ENCODE results near the gene NHSL1. TPM values are rescaled to one million over a fixed set of nuclear protein-coding genes. Genes with fewer than 3 reads are reported as not detected.

NHSL1 gene
- total and polyA plus RNA-seq, 2 of the 8 experiments (the other 6 are each of a cell fraction or from before 2014, with no cell fraction given), result 7.2 to 32.4 TPM

DNA sequence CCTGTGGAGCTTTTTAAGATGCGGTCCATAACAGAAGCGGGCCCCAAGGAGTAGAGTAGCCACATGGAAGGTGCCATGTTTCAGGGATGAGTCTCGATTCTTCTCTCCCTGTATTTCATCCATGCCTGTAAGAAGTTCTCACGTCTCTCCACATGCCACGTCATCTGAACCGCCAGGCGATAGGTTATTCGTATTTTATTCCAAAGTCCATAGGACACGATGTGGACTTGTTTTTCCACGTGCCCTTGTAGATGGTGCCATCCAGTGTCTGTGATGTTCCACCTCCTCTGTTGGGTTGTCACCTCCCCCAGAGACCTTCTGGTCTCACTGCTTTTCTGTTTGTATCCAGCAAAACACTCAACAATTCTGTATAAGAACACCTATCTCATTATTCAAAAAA lies 77.7 kb downstream of the NHSL1 start:
- Histone ChIP-seq H4K8ac (ENCODE audit: extremely low read depth, insufficient read depth, low read length) (no peak overlapping the region), H2BK15ac (ENCODE audit: low read length) (no peak overlapping the region), H3K4ac (replicated peaks; ENCODE audit: insufficient read length, low read depth, low read length) (no peak overlapping the region), H2BK5ac (ENCODE audit: low read depth, low read length) (no peak overlapping the region), H3K4me3 (ENCODE audit: extremely low read depth in 1 of 4, insufficient read depth in 2 of 4, low read depth in 3 of 4, low read length in 4 of 4) (no peak overlapping the region), H3K27me3 (replicated peaks in 1 of 4; ENCODE audit: control insufficient read depth in 3 of 4, extremely low read depth in 1 of 4, insufficient read depth in 3 of 4, low read length in 3 of 4) (no peaks in the 10 kb centered on the region), H2AK5ac (ENCODE audit: low read depth, low read length) (no peak overlapping the region), H3K4me2 (ENCODE audit: insufficient read depth in 1 of 2, low read depth in 2 of 2, low read length in 2 of 2) (no peak overlapping the region), H4K20me1 (replicated peaks in 1 of 2; ENCODE audit: control insufficient read depth in 1 of 2, insufficient read depth in 2 of 2, low read length in 2 of 2) (no peaks in the 10 kb centered on the region), H4K91ac (replicated peaks; ENCODE audit: insufficient read length, low read length) (no peak overlapping the region), H3K27ac (ENCODE audit: low read depth, low read length) (no peak overlapping the region), H3K79me2 (ENCODE audit: control insufficient read depth in 1 of 2, insufficient read depth in 2 of 2, low read length in 2 of 2) (no peaks in the 10 kb centered on the region), H3K36me3 (ENCODE audit: control insufficient read depth in 2 of 4, insufficient read depth in 4 of 4, low read length in 3 of 4) (peaks cover 0 to 15% (median 7%) of the 10 kb centered on the region in 4 experiments; a peak in 4 of 8 replicates), H3K18ac (ENCODE audit: extremely low read depth, low read length) (no peak overlapping the region), H3K79me1 (ENCODE audit: low read depth, low read length) (no peaks in the 10 kb centered on the region; the same call in 1 of the 2 replicates), H2AFZ (ENCODE audit: low read length) (no peak overlapping the region), H3K9me3 (ENCODE audit: insufficient read depth in 2 of 2, low read depth in 1 of 2, low read length in 1 of 2) (no peaks in the 10 kb centered on the region), H3K23me2 (ENCODE audit: low read depth, low read length) (no peaks in the 10 kb centered on the region), H3K23ac (ENCODE audit: insufficient read length) (no peak overlapping the region), H2BK12ac (ENCODE audit: low read depth, low read length) (no peak overlapping the region), H3K4me1 (replicated peaks in 1 of 4; ENCODE audit: control insufficient read depth in 3 of 4, insufficient read depth in 4 of 4, low read length in 3 of 4) (no peaks in the 10 kb centered on the region), H3K9ac (replicated peaks in 1 of 4; ENCODE audit: extremely low read depth in 1 of 4, low read depth in 3 of 4, low read length in 3 of 4) (no peak overlapping the region), H4K5ac (ENCODE audit: insufficient read length, low read depth, low read length) (no peak overlapping the region), H2BK20ac (ENCODE audit: low read length) (no peak overlapping the region), H2BK120ac (replicated peaks; ENCODE audit: low read depth, low read length) (no peak overlapping the region), H3K14ac (ENCODE audit: insufficient read length) (no peak overlapping the region), H3K56ac (replicated peaks; ENCODE audit: insufficient read length, low read depth, low read length) (no peak overlapping the region)
- FAIRE-seq (no peak), DNase-seq (ENCODE audit: low read depth in 1 of 2, low spot score in 2 of 2) (no peak)
- ChIA-PET POLR2A (ENCODE audit: partially characterized antibody) (interaction anchor here (1.1 kb wide), 1 partner anchor 14 kb away, joined by 6 read pairs; no protein-coding TSS in a partner anchor), CTCF (ENCODE audit: partially characterized antibody) (no interaction called here)
- 93% methylated on average over 10 of the region's 10 CpGs; no CpG with 5 or more reads in 1 of the 2 experiments for WGBS, 2 experiments (ENCODE audit: extremely low coverage in 1 of 2, insufficient coverage in 1 of 2, insufficient read length in 1 of 2, insufficient replicate concordance in 2 of 2, low coverage in 1 of 2, low lambda C conversion rate in 2 of 2, missing lambda C conversion rate in 1 of 2)
- TF ChIP-seq CHD1 (IDR thresholded peaks at IDR 0.05; ENCODE audit: low read depth, low read length), result no peak
- TF ChIP-seq, protein P1, sequence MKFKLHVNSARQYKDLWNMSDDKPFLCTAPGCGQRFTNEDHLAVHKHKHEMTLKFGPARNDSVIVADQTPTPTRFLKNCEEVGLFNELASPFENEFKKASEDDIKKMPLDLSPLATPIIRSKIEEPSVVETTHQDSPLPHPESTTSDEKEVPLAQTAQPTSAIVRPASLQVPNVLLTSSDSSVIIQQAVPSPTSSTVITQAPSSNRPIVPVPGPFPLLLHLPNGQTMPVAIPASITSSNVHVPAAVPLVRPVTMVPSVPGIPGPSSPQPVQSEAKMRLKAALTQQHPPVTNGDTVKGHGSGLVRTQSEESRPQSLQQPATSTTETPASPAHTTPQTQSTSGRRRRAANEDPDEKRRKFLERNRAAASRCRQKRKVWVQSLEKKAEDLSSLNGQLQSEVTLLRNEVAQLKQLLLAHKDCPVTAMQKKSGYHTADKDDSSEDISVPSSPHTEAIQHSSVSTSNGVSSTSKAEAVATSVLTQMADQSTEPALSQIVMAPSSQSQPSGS (IDR thresholded peaks at IDR 0.05; ENCODE audit: low read length), result no peak
- TF ChIP-seq SRF (IDR thresholded peaks at IDR 0.05; ENCODE audit: low read depth, low read length), result no peak
- no peak for TF ChIP-seq KDM1A (IDR thresholded peaks at IDR 0.05; ENCODE audit: borderline replicate concordance, low read length)
- TF ChIP-seq EP300 (IDR thresholded peaks at IDR 0.05; ENCODE audit: borderline replicate concordance in 1 of 2, low read depth in 2 of 2, low read length in 2 of 2), result no peak
- no peak for TF ChIP-seq SIX5 (IDR thresholded peaks at IDR 0.05; ENCODE audit: low read depth, low read length)
- no peak for TF ChIP-seq CBX5 (IDR thresholded peaks at IDR 0.05; ENCODE audit: low read depth, low read length)
- TF ChIP-seq RXRA (IDR thresholded peaks at IDR 0.05; ENCODE audit: insufficient read depth, low read depth, low read length), result no peak
- no peak for TF ChIP-seq EZH2 (IDR thresholded peaks at IDR 0.05; ENCODE audit: low read depth, low read length, severe bottlenecking)
- TF ChIP-seq KDM5A (IDR thresholded peaks at IDR 0.05; ENCODE audit: low read length), result no peak
- no peak for TF ChIP-seq SP1 (IDR thresholded peaks at IDR 0.05; ENCODE audit: low read depth, low read length)
- no peak for TF ChIP-seq ZNF274 (IDR thresholded peaks at IDR 0.05; ENCODE audit: borderline replicate concordance, extremely low read depth, low read length)
- TF ChIP-seq RBBP5 (IDR thresholded peaks at IDR 0.05; ENCODE audit: borderline replicate concordance, low read depth, low read length), result no peak
